Adipocyte (in vitro differentiated cells): ENCODE data around the gene ABCB8.
"Not testable (repeated sequence)": the region's sequence is repeated elsewhere in the genome, so short reads cannot be mapped to it uniquely, and the experiment has no call there.

ENCODE experiments used
- DNase-seq: peaks from one replicate; pipeline ENCODE4 v3.0.0-alpha.2; 2015; ENCODE audit warnings: low read depth
- H3K27me3 ChIP-seq: replicated peaks from 2 replicates; pipeline ENCODE4 v1.7.0; 2013; ENCODE audit warnings: mild to moderate bottlenecking, low read length, moderate library complexity; ENCODE audit not compliant: control insufficient read depth, insufficient read depth
- H3K36me3 ChIP-seq: 2 replicates; pipeline ENCODE4 v1.7.0; 2013; ENCODE audit warnings: low read length, mild to moderate bottlenecking, moderate library complexity; ENCODE audit not compliant: control insufficient read depth, insufficient read depth, severe bottlenecking
- H3K4me1 ChIP-seq: 2 replicates; pipeline ENCODE4 v1.7.0; 2013; ENCODE audit warnings: mild to moderate bottlenecking, low read length, moderate library complexity; ENCODE audit not compliant: control insufficient read depth, insufficient read depth
- H3K4me3 ChIP-seq: 2 replicates; pipeline ENCODE4 v1.7.0; 2013; ENCODE audit warnings: mild to moderate bottlenecking, low read length, moderate library complexity
- H3K9ac ChIP-seq: 2 replicates; pipeline ENCODE4 v1.7.0; 2013; ENCODE audit warnings: mild to moderate bottlenecking, low read length, moderate library complexity
- H3K9me3 ChIP-seq: 2 replicates; pipeline ENCODE4 v1.7.0; 2013; ENCODE audit warnings: mild to moderate bottlenecking, low read length, moderate library complexity; ENCODE audit not compliant: control insufficient read depth

Gene ABCB8

GRCh38 chr7:151009327-151010036, 18.8 kb upstream of the ABCB8 start:
- no peaks in the 10 kb centered on the region for H3K9me3 ChIP-seq

DNA sequence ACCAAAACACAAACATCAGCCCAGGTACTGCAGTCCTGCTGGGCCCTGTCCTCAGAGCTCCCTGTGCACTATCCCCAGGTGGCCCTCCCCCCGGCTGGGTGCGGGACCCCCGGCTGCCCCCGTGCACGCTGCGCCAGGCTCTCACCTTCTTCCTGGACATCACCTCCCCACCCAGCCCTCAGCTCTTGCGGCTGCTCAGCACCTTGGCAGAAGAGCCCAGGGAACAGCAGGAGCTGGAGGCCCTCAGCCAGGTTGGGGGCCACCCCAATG, 18.3 kb upstream of the ABCB8 start:
- H3K4me1 ChIP-seq: peaks cover 19% of the 10 kb centered on the region
- H3K4me3 ChIP-seq: no peak overlapping the region
- no peaks in the 10 kb centered on the region for H3K9me3 ChIP-seq
- H3K9ac ChIP-seq: no peak overlapping the region
- peaks cover 12% of the 10 kb centered on the region for H3K27me3 ChIP-seq
- DNase-seq: no peak
- H3K36me3 ChIP-seq: no peaks in the 10 kb centered on the region

More at GRCh38 chr7:151009327-151010036, 18.8 kb upstream of the ABCB8 start:
- no peaks in the 10 kb centered on the region for H3K36me3 ChIP-seq
- H3K27me3 ChIP-seq: peaks cover 12% of the 10 kb centered on the region
- H3K9ac ChIP-seq: no peak overlapping the region
- no peak overlapping the region for H3K4me3 ChIP-seq
- H3K4me1 ChIP-seq: peaks cover 19% of the 10 kb centered on the region
- DNase-seq: no peak

DNA sequence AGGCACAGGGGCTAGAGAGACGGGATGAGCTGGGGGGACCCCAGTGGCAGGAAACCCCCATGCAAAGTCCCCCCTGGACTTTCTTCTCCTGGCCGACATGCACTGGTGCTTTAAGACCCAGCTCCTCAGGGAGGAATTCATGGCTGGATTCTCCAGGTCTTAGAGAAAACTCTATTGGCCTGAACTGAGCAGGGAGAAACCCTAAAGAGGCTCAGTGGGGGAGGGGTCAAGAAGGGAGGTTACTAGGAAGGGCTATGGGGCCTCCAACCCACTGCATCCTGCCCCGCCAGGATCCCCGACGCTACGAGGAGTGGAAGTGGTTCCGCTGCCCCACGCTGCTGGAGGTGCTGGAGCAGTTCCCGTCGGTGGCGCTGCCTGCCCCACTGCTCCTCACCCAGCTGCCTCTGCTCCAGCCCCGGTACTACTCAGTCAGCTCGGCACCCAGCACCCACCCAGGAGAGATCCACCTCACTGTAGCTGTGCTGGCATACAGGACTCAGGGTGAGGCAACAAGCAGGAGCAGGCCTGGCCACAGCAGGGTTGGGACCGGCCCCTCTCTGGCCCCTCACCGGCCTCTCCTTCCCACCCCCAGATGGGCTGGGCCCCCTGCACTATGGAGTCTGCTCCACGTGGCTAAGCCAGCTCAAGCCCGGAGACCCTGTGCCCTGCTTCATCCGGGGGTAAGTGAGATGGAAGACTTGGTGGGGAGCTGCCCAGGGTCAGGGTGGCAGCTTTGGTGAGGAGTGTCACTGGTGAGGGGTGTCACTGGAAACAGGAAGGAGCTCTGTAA, 17.7 kb upstream of the ABCB8 start:
- H3K4me3 ChIP-seq: no peak overlapping the region
- DNase-seq: no peak

DNA sequence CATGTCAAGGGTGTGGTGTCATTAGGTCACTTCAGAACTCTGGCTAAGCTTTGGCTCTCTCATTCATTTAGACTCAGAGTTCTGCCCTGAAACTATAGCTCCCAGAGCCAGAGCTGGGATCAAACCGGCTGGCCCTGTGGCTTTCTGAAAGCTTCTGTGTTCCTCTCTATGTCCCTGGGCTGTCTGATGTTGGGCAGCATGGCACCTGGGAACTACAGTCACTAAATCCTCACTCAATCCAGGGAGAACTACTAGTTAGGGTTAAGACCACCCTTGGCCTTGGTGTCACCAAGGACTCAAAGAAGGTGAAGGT, 17.2 kb upstream of the ABCB8 start:
- no peak overlapping the region for H3K4me3 ChIP-seq
- DNase-seq: no peak
- H3K9me3 ChIP-seq: no peaks in the 10 kb centered on the region
- H3K9ac ChIP-seq: no peak overlapping the region
- peaks cover 5% of the 10 kb centered on the region for H3K27me3 ChIP-seq
- no peaks in the 10 kb centered on the region for H3K36me3 ChIP-seq
- H3K4me1 ChIP-seq: peaks cover 19% of the 10 kb centered on the region

More for the DNA sequence above, 17.7 kb upstream of the ABCB8 start:
- Histone ChIP-seq H3K9me3 (no peaks in the 10 kb centered on the region), H3K36me3 (no peaks in the 10 kb centered on the region), H3K4me1 (peaks cover 19% of the 10 kb centered on the region), H3K9ac (no peak overlapping the region), H3K27me3 (peaks cover 8% of the 10 kb centered on the region)

DNA sequence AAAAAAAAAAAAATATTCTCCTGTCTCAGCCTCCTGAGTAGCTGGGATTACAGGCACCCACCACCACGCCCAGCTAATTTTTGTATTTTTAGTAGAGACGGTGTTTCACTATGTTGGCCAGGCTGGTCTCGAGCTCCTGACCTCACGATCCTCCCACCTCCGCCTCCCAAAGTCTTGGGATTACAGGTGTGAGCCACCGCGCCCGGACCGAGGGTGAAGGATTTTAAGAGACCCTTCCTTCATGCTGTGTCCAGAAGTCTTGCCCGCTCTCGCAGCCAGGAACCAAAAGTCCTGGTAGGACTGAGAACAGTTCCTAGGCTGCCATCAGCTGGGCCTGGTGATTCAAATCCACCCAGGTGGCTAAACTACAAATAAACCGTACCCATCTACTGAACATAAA, 16.6 kb upstream of the ABCB8 start:
- H3K36me3 ChIP-seq, H3K9ac ChIP-seq, H3K9me3 ChIP-seq, DNase-seq, H3K4me3 ChIP-seq, H3K27me3 ChIP-seq: not testable (repeated sequence)
- H3K4me1 ChIP-seq: peaks cover 19% of the 10 kb centered on the region

GRCh38 chr7:151012031-151012692, 16.1 kb upstream of the ABCB8 start:
- no peak for DNase-seq
- H3K9me3 ChIP-seq: no peaks in the 10 kb centered on the region

GRCh38 chr7:151012911-151013347, 15.3 kb upstream of the ABCB8 start:
- no peak overlapping the region for H3K4me3 ChIP-seq
- DNase-seq: peak; percentile 47

More at GRCh38 chr7:151012031-151012692, 16.1 kb upstream of the ABCB8 start:
- Histone ChIP-seq H3K4me1 (peaks cover 19% of the 10 kb centered on the region), H3K27me3 (peaks cover 9% of the 10 kb centered on the region), H3K36me3 (no peaks in the 10 kb centered on the region), H3K4me3 (no peak overlapping the region), H3K9ac (no peak overlapping the region)

GRCh38 chr7:151013356-151013732, 14.9 kb upstream of the ABCB8 start:
- Histone ChIP-seq H3K9me3 (no peaks in the 10 kb centered on the region), H3K4me3 (no peak overlapping the region), H3K27me3 (peaks cover 19% of the 10 kb centered on the region), H3K36me3 (no peaks in the 10 kb centered on the region), H3K4me1 (peaks cover 20% of the 10 kb centered on the region), H3K9ac (no peak overlapping the region)
- DNase-seq: no peak

More at GRCh38 chr7:151012911-151013347, 15.3 kb upstream of the ABCB8 start:
- H3K27me3 ChIP-seq: peaks cover 17% of the 10 kb centered on the region
- H3K9ac ChIP-seq: no peak overlapping the region
- H3K36me3 ChIP-seq: no peaks in the 10 kb centered on the region
- no peaks in the 10 kb centered on the region for H3K9me3 ChIP-seq
- H3K4me1 ChIP-seq: peaks cover 19% of the 10 kb centered on the region

GRCh38 chr7:151013733-151014497, 14.3 kb upstream of the ABCB8 start:
- Histone ChIP-seq H3K4me3 (peak overlapping the region; percentile 75), H3K9me3 (no peaks in the 10 kb centered on the region), H3K27me3 (peaks cover 21% of the 10 kb centered on the region), H3K9ac (peak overlapping the region; percentile 51), H3K36me3 (no peaks in the 10 kb centered on the region), H3K4me1 (peaks cover 25% of the 10 kb centered on the region)
- DNase-seq: peak; percentile 63

DNA sequence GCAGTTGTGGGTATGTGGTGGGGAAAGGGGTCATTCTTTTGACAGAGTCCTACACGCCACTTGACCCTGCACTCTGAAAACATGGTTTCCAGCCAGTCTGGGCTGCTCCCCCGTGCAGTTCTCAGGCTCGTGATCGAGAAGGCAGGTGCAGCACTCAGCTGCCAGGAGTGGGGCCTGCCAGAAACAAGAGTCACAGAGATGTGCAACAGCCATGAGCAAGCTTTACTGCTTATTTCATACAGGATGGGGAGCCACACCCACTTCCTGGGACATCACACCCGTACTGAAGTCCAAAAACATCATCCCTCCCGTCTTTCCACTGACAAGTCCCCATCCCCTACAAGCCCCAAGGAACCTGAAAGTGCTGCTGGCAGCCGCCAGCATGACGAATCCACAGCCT, 13.3 kb upstream of the ABCB8 start:
- no peak for DNase-seq
- H3K27me3 ChIP-seq: peaks cover 21% of the 10 kb centered on the region
- H3K9ac ChIP-seq: no peak overlapping the region
- H3K4me1 ChIP-seq: peaks cover 26% of the 10 kb centered on the region
- H3K9me3 ChIP-seq: no peaks in the 10 kb centered on the region
- H3K36me3 ChIP-seq: no peaks in the 10 kb centered on the region
- no peak overlapping the region for H3K4me3 ChIP-seq

- Histone ChIP-seq H3K9me3 (no peaks in the 10 kb centered on the region), H3K9ac (no peak overlapping the region), H3K27me3 (peaks cover 21% of the 10 kb centered on the region), H3K4me3 (no peak overlapping the region), H3K4me1 (peaks cover 25% of the 10 kb centered on the region), H3K36me3 (no peaks in the 10 kb centered on the region)
- no peak for DNase-seq
These were observed 12.3 kb upstream of the ABCB8 start for GRCh38 chr7:151015967-151016366.
